ENCODE results near the gene VWA3B.

VWA3B gene

GRCh38 chr2:98333922-98334321, 247.0 kb downstream of the VWA3B start:
- DNase-seq (ENCODE audit: low spot score): no peak

- no peak for DNase-seq (ENCODE audit: low spot score)
These were observed 247.6 kb downstream of the VWA3B start for GRCh38 chr2:98334439-98335078.

GRCh38 chr2:98335271-98335670, 248.3 kb downstream of the VWA3B start:
- DNase-seq (ENCODE audit: low spot score): no peak

- no peak for DNase-seq (ENCODE audit: low spot score)
These were observed 254.3 kb downstream of the VWA3B start for GRCh38 chr2:98341241-98341640.

- DNase-seq (ENCODE audit: low spot score): no peak
These were observed 256.3 kb downstream of the VWA3B start for GRCh38 chr2:98343285-98343684.

GRCh38 chr2:98346311-98347236, 259.6 kb downstream of the VWA3B start, which contains the start of gene CNGA3:
Gene CNGA3 (plus strand): TSS chr2:98346456. CDS start chr2:98369976, 23,520 bp downstream.
- no peak for DNase-seq (ENCODE audit: low spot score)

- no peak for DNase-seq (ENCODE audit: low spot score)
These were observed 260.5 kb downstream of the VWA3B start for GRCh38 chr2:98347298-98348065.

GRCh38 chr2:98348066-98348561, 261.1 kb downstream of the VWA3B start:
- no peak for DNase-seq (ENCODE audit: low spot score)

GRCh38 chr2:98350411-98350810, 263.4 kb downstream of the VWA3B start:
- DNase-seq (ENCODE audit: low spot score): no peak

- no peak for DNase-seq (ENCODE audit: low spot score)
These were observed 268.9 kb downstream of the VWA3B start for GRCh38 chr2:98355881-98356280.

- no peak for DNase-seq (ENCODE audit: low spot score)
These were observed 269.8 kb downstream of the VWA3B start for GRCh38 chr2:98356729-98357128.

- no peak for DNase-seq (ENCODE audit: low spot score)
These were observed 270.9 kb downstream of the VWA3B start for GRCh38 chr2:98357849-98358248.

- no peak for DNase-seq (ENCODE audit: low spot score)
These were observed 273.0 kb downstream of the VWA3B start for GRCh38 chr2:98359986-98360385.
